Measurements from ENCODE around the gene QRICH1. TPM values are rescaled to one million over a fixed set of nuclear protein-coding genes. Genes with fewer than 3 reads are reported as not detected.
A peak's percentile ranks its signal among the peaks of the same experiment; 100 is the strongest.

The QRICH1 gene
- polyA plus RNA-seq, 1 donor = 58.0 TPM

DNA sequence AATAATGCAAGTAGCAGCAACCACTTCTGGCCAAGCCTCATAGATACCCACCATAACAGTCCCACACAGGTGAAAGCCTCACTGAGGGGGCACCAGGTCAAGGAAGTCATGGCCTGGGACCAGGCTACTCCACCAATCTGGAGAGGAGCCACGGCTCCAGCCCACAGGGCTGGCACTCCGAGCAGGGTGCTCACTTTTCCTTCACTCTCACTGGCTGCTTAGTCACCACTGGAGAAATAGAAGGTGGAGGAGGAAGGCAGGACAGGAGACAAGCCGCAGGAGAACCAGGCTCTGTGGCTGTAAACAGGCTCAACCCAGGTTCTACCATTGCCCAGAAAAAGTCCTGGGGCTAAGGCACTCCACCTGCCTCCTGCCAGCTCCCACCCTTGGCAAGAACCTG lies 25.6 kb upstream of the QRICH1 start:
- Histone ChIP-seq H3K4me1 (ENCODE audit: control insufficient read depth, insufficient read depth, low read length) (peaks cover 11% of the 10 kb centered on the region), H3K27ac (ENCODE audit: low read length) (no peak overlapping the region), H3K4me3 (ENCODE audit: low read length) (peak overlapping the region; percentile 82), H3K36me3 (ENCODE audit: control insufficient read depth, insufficient read depth, low read length) (peaks cover 72% of the 10 kb centered on the region), H3K27me3 (ENCODE audit: control insufficient read depth, insufficient read depth, low read length) (no peaks in the 10 kb centered on the region), H3K9me3 (ENCODE audit: control insufficient read depth, low read depth, low read length) (no peaks in the 10 kb centered on the region)
- no peak for DNase-seq
- WGBS (ENCODE audit: insufficient coverage, low lambda C conversion rate) = no CpG with 5 or more reads among the region's 3 CpGs

GRCh38 chr3:49119036-49119435 lies 25.2 kb upstream of the QRICH1 start:
- H3K36me3 ChIP-seq (ENCODE audit: control insufficient read depth, insufficient read depth, low read length) = peaks cover 72% of the 10 kb centered on the region
- peaks cover 11% of the 10 kb centered on the region for H3K4me1 ChIP-seq (ENCODE audit: control insufficient read depth, insufficient read depth, low read length)
- H3K9me3 ChIP-seq (ENCODE audit: control insufficient read depth, low read depth, low read length) = no peaks in the 10 kb centered on the region
- H3K4me3 ChIP-seq (ENCODE audit: low read length) = no peak overlapping the region
- no peaks in the 10 kb centered on the region for H3K27me3 ChIP-seq (ENCODE audit: control insufficient read depth, insufficient read depth, low read length)
- H3K27ac ChIP-seq (ENCODE audit: low read length) = no peak overlapping the region
- DNase-seq = no peak
- WGBS (ENCODE audit: insufficient coverage, low lambda C conversion rate) = no CpG with 5 or more reads among the region's 10 CpGs

GRCh38 chr3:49112262-49112661 lies 18.4 kb upstream of the QRICH1 start:
- H3K9me3 ChIP-seq (ENCODE audit: control insufficient read depth, low read depth, low read length) = no peaks in the 10 kb centered on the region
- H3K4me1 ChIP-seq (ENCODE audit: control insufficient read depth, insufficient read depth, low read length) = no peaks in the 10 kb centered on the region
- H3K27ac ChIP-seq (ENCODE audit: low read length) = no peak overlapping the region
- no peak overlapping the region for H3K4me3 ChIP-seq (ENCODE audit: low read length)
- WGBS (ENCODE audit: insufficient coverage, low lambda C conversion rate) = no CpG with 5 or more reads among the region's 14 CpGs
- H3K36me3 ChIP-seq (ENCODE audit: control insufficient read depth, insufficient read depth, low read length) = peaks cover 97% of the 10 kb centered on the region
- DNase-seq = no peak
- no peaks in the 10 kb centered on the region for H3K27me3 ChIP-seq (ENCODE audit: control insufficient read depth, insufficient read depth, low read length)

- Histone ChIP-seq H3K4me3 (ENCODE audit: low read length) (no peak overlapping the region), H3K27ac (ENCODE audit: low read length) (no peak overlapping the region), H3K9me3 (ENCODE audit: control insufficient read depth, low read depth, low read length) (no peaks in the 10 kb centered on the region), H3K4me1 (ENCODE audit: control insufficient read depth, insufficient read depth, low read length) (no peaks in the 10 kb centered on the region), H3K36me3 (ENCODE audit: control insufficient read depth, insufficient read depth, low read length) (peaks cover 88% of the 10 kb centered on the region), H3K27me3 (ENCODE audit: control insufficient read depth, insufficient read depth, low read length) (no peaks in the 10 kb centered on the region)
- no CpG with 5 or more reads among the region's 6 CpGs for WGBS (ENCODE audit: insufficient coverage, low lambda C conversion rate)
- no peak for DNase-seq
Measured at GRCh38 chr3:49111347-49111746, 17.5 kb upstream of the QRICH1 start.

DNA sequence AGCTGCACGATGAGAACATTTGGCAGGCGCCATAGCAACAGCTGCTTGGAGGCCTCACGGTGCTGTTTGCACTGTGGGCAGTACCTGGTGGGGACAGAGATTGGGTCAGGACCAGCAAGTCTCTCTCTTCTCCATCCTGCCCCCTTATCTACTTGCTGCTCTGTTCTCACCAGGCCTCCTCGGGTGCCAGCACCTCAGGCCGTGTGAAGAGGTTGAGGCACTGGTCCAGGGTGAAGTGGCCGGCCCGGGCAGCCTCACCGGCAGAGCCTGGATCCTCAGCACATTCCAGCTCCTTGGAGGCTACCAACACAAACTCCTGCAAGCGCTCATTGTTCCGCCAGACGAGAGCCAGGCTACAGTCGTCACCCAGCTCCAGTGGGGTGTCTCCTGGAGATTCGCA lies 16.9 kb upstream of the QRICH1 start:
- WGBS (ENCODE audit: insufficient coverage, low lambda C conversion rate) = no CpG with 5 or more reads among the region's 13 CpGs
- Histone ChIP-seq H3K4me3 (ENCODE audit: low read length) (no peak overlapping the region), H3K27ac (ENCODE audit: low read length) (no peak overlapping the region), H3K36me3 (ENCODE audit: control insufficient read depth, insufficient read depth, low read length) (peaks cover 82% of the 10 kb centered on the region), H3K9me3 (ENCODE audit: control insufficient read depth, low read depth, low read length) (no peaks in the 10 kb centered on the region), H3K4me1 (ENCODE audit: control insufficient read depth, insufficient read depth, low read length) (no peaks in the 10 kb centered on the region), H3K27me3 (ENCODE audit: control insufficient read depth, insufficient read depth, low read length) (no peaks in the 10 kb centered on the region)
- no peak for DNase-seq

- DNase-seq = no peak
- Histone ChIP-seq H3K27ac (ENCODE audit: low read length) (no peak overlapping the region), H3K9me3 (ENCODE audit: control insufficient read depth, low read depth, low read length) (no peaks in the 10 kb centered on the region), H3K27me3 (ENCODE audit: control insufficient read depth, insufficient read depth, low read length) (no peaks in the 10 kb centered on the region), H3K36me3 (ENCODE audit: control insufficient read depth, insufficient read depth, low read length) (peaks cover 58% of the 10 kb centered on the region), H3K4me3 (ENCODE audit: low read length) (no peak overlapping the region), H3K4me1 (ENCODE audit: control insufficient read depth, insufficient read depth, low read length) (peaks cover 6% of the 10 kb centered on the region)
- WGBS (ENCODE audit: insufficient coverage, low lambda C conversion rate) = no CpG with 5 or more reads among the region's 14 CpGs
Measured at GRCh38 chr3:49108346-49108745, 14.5 kb upstream of the QRICH1 start.

- no peaks in the 10 kb centered on the region for H3K27me3 ChIP-seq (ENCODE audit: control insufficient read depth, insufficient read depth, low read length)
- no CpG with 5 or more reads among the region's 50 CpGs for WGBS (ENCODE audit: insufficient coverage, low lambda C conversion rate)
- peaks cover 6% of the 10 kb centered on the region for H3K4me1 ChIP-seq (ENCODE audit: control insufficient read depth, insufficient read depth, low read length)
- peaks cover 56% of the 10 kb centered on the region for H3K36me3 ChIP-seq (ENCODE audit: control insufficient read depth, insufficient read depth, low read length)
- H3K9me3 ChIP-seq (ENCODE audit: control insufficient read depth, low read depth, low read length) = no peaks in the 10 kb centered on the region
- DNase-seq = peak; percentile 84 to 93
- H3K27ac ChIP-seq (ENCODE audit: low read length) = peak within 1 kb of the TSS; percentile 50
- peak within 1 kb of the TSS; percentile 78 for H3K4me3 ChIP-seq (ENCODE audit: low read length)
Measured at GRCh38 chr3:49104427-49105291, 10.8 kb upstream of the QRICH1 start, which contains the start of gene QARS1. TSS of gene QARS1 (minus strand) at chr3:49104757. CDS start at chr3:49104733, 24 bp downstream.

DNA sequence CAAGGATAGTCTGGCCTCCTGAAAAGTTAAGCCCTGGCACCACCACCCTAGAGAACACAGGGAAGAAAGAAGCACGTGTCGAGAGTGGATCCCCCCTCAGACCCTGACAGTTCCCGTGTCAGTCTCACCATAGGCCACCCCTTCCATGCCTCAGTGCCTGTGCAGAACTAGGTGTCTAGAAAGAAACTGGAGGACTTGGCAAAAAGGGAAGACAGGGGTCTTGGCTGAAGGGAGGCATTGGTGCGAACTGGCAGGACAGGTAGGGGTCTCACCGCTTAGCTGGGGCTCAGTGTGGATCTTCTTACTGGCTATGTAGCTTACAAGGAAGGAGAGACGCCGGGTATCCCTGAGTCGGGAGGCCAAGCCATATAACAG lies 10.2 kb upstream of the QRICH1 start:
- peaks cover 6% of the 10 kb centered on the region for H3K4me1 ChIP-seq (ENCODE audit: control insufficient read depth, insufficient read depth, low read length)
- H3K27me3 ChIP-seq (ENCODE audit: control insufficient read depth, insufficient read depth, low read length) = no peaks in the 10 kb centered on the region
- no peak for DNase-seq
- no peaks in the 10 kb centered on the region for H3K9me3 ChIP-seq (ENCODE audit: control insufficient read depth, low read depth, low read length)
- no CpG with 5 or more reads among the region's 8 CpGs for WGBS (ENCODE audit: insufficient coverage, low lambda C conversion rate)
- H3K4me3 ChIP-seq (ENCODE audit: low read length) = peak overlapping the region; percentile 78
- H3K27ac ChIP-seq (ENCODE audit: low read length) = peak overlapping the region; percentile 30
- H3K36me3 ChIP-seq (ENCODE audit: control insufficient read depth, insufficient read depth, low read length) = peaks cover 56% of the 10 kb centered on the region

GRCh38 chr3:49100046-49100615 lies 6.3 kb upstream of the QRICH1 start:
- Histone ChIP-seq H3K4me1 (ENCODE audit: control insufficient read depth, insufficient read depth, low read length) (peaks cover 6% of the 10 kb centered on the region), H3K27ac (ENCODE audit: low read length) (no peak overlapping the region), H3K36me3 (ENCODE audit: control insufficient read depth, insufficient read depth, low read length) (peaks cover 62% of the 10 kb centered on the region), H3K9me3 (ENCODE audit: control insufficient read depth, low read depth, low read length) (no peaks in the 10 kb centered on the region), H3K4me3 (ENCODE audit: low read length) (no peak overlapping the region), H3K27me3 (ENCODE audit: control insufficient read depth, insufficient read depth, low read length) (no peaks in the 10 kb centered on the region)
- no peak for DNase-seq
- no CpG with 5 or more reads among the region's 11 CpGs for WGBS (ENCODE audit: insufficient coverage, low lambda C conversion rate)

DNA sequence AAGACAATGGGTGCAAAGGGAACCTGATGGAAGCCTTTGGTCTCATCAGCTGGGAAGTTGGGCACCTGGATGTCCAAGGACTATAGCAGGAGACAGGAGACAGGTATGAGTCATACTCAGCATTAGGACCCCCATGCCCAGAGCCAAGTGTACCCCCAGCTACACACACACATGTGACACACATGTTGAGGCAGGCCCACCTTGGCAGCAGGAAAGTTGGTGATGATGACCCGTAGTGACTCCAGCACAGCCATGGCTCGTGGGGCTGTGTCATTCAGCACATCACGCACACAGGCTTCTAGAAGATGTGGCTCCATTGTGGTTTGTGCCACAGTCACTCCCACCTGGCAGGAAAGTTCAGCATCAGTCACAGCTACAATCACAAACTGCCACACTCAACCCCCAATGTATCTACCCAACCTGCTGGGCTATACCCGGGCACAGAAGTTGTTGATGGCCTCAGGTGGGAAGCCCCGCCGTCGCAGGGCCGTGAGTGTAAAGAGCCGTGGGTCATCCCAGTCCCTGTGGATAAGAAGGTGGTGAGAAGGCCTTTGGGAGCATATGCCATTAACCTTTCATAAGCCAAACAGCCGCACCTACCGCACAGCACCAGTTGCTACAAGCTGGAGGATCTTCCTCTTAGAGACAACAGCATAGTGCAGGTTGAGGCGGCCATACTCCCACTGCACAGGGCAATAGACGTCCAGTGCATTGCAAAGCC lies 5.2 kb upstream of the QRICH1 start:
- H3K27me3 ChIP-seq (ENCODE audit: control insufficient read depth, insufficient read depth, low read length) = no peaks in the 10 kb centered on the region
- no peak overlapping the region for H3K4me3 ChIP-seq (ENCODE audit: low read length)
- no peaks in the 10 kb centered on the region for H3K9me3 ChIP-seq (ENCODE audit: control insufficient read depth, low read depth, low read length)
- H3K36me3 ChIP-seq (ENCODE audit: control insufficient read depth, insufficient read depth, low read length) = peaks cover 62% of the 10 kb centered on the region
- no CpG with 5 or more reads among the region's 13 CpGs for WGBS (ENCODE audit: insufficient coverage, low lambda C conversion rate)
- no peak for DNase-seq
- peaks cover 10% of the 10 kb centered on the region for H3K4me1 ChIP-seq (ENCODE audit: control insufficient read depth, insufficient read depth, low read length)
- H3K27ac ChIP-seq (ENCODE audit: low read length) = no peak overlapping the region

All from large intestine (tissue), 3 donors.